ENCODE data around the gene KYAT1. TPM values are rescaled to one million over a fixed set of nuclear protein-coding genes. Genes with fewer than 3 reads are reported as not detected.

Gene KYAT1
- total and polyA plus RNA-seq, 2 of the 13 experiments (the other 11 are each of a cell fraction or from before 2014, with no cell fraction given) = 9.2 to 46.5 TPM

- TF ChIP-seq ZNF614 (CRISPR knock-in tag; IDR thresholded peaks at IDR 0.05; ENCODE audit: borderline replicate concordance) (peak; percentile 64; the same call in 1 of the 2 replicates), GABPA (IDR thresholded peaks at IDR 0.05; ENCODE audit: low read depth, low read length) (peak; percentile 80), GABPA (CRISPR knock-in tag; IDR thresholded peaks at IDR 0.05; ENCODE audit: low read depth) (peak; percentile 93), HNRNPL (IDR thresholded peaks at IDR 0.05; ENCODE audit: low read depth, low read length) (no peak), MXI1 (IDR thresholded peaks at IDR 0.05; ENCODE audit: borderline replicate concordance, low read depth, low read length) (peak; percentile 68; the same call in 1 of the 3 replicates), AGO2 (optimal IDR thresholded peaks at IDR 0.05; ENCODE audit: low read depth, low read length) (peak; percentile 23), SRF (IDR thresholded peaks at IDR 0.05; ENCODE audit: low read depth, low read length) (0 out of 2 replicates have a peak, but pooled peaks have one; percentile 15), ZNF329 (CRISPR knock-in tag; IDR thresholded peaks at IDR 0.05; ENCODE audit: low read depth) (0 out of 2 replicates have a peak, but pooled peaks have one; percentile 28), ZSCAN25 (CRISPR knock-in tag; IDR thresholded peaks at IDR 0.05) (peak; percentile 65), JUN (CRISPR knock-in tag; IDR thresholded peaks at IDR 0.05) (peak; percentile 61; the same call in 1 of the 2 replicates), ZNF383 (CRISPR knock-in tag; IDR thresholded peaks at IDR 0.05; ENCODE audit: borderline replicate concordance) (0 out of 2 replicates have a peak, but pooled peaks have one; percentile 51), CCDC6 (CRISPR knock-in tag; IDR thresholded peaks at IDR 0.05) (peak; percentile 84; the same call in 1 of the 2 replicates), ELF1 (CRISPR knock-in tag; IDR thresholded peaks at IDR 0.05) (peak; percentile 98), CREM (IDR thresholded peaks at IDR 0.05) (peak; percentile 93), CREM (CRISPR knock-in tag; IDR thresholded peaks at IDR 0.05) (peak; percentile 46; the same call in 1 of the 2 replicates), PBX2 (CRISPR knock-in tag; IDR thresholded peaks at IDR 0.05) (no peak), ZNF205 (CRISPR knock-in tag; IDR thresholded peaks at IDR 0.05) (peak; percentile 23; the same call in 1 of the 2 replicates), SSRP1 (CRISPR knock-in tag; IDR thresholded peaks at IDR 0.05) (no peak), TARDBP (CRISPR knock-in tag; IDR thresholded peaks at IDR 0.05) (peak; percentile 60; the same call in 1 of the 2 replicates)
- TF ChIP-seq, protein P1, sequence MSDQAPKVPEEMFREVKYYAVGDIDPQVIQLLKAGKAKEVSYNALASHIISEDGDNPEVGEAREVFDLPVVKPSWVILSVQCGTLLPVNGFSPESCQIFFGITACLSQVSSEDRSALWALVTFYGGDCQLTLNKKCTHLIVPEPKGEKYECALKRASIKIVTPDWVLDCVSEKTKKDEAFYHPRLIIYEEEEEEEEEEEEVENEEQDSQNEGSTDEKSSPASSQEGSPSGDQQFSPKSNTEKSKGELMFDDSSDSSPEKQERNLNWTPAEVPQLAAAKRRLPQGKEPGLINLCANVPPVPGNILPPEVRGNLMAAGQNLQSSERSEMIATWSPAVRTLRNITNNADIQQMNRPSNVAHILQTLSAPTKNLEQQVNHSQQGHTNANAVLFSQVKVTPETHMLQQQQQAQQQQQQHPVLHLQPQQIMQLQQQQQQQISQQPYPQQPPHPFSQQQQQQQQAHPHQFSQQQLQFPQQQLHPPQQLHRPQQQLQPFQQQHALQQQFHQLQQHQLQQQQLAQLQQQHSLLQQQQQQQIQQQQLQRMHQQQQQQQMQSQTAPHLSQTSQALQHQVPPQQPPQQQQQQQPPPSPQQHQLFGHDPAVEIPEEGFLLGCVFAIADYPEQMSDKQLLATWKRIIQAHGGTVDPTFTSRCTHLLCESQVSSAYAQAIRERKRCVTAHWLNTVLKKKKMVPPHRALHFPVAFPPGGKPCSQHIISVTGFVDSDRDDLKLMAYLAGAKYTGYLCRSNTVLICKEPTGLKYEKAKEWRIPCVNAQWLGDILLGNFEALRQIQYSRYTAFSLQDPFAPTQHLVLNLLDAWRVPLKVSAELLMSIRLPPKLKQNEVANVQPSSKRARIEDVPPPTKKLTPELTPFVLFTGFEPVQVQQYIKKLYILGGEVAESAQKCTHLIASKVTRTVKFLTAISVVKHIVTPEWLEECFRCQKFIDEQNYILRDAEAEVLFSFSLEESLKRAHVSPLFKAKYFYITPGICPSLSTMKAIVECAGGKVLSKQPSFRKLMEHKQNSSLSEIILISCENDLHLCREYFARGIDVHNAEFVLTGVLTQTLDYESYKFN (CRISPR knock-in tag; conservative IDR thresholded peaks at IDR 0.05) = 0 out of 2 replicates have a peak, but pooled peaks have one; percentile 41
- TF ChIP-seq, protein P2, sequence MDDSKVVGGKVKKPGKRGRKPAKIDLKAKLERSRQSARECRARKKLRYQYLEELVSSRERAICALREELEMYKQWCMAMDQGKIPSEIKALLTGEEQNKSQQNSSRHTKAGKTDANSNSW (CRISPR knock-in tag; IDR thresholded peaks at IDR 0.05; ENCODE audit: borderline replicate concordance) = 0 out of 2 replicates have a peak, but pooled peaks have one; percentile 60
- TF ChIP-seq, protein P3, sequence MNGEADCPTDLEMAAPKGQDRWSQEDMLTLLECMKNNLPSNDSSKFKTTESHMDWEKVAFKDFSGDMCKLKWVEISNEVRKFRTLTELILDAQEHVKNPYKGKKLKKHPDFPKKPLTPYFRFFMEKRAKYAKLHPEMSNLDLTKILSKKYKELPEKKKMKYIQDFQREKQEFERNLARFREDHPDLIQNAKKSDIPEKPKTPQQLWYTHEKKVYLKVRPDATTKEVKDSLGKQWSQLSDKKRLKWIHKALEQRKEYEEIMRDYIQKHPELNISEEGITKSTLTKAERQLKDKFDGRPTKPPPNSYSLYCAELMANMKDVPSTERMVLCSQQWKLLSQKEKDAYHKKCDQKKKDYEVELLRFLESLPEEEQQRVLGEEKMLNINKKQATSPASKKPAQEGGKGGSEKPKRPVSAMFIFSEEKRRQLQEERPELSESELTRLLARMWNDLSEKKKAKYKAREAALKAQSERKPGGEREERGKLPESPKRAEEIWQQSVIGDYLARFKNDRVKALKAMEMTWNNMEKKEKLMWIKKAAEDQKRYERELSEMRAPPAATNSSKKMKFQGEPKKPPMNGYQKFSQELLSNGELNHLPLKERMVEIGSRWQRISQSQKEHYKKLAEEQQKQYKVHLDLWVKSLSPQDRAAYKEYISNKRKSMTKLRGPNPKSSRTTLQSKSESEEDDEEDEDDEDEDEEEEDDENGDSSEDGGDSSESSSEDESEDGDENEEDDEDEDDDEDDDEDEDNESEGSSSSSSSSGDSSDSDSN (CRISPR knock-in tag; IDR thresholded peaks at IDR 0.05) = peak; percentile 45; the same call in 1 of the 2 replicates
These were observed at the start of gene KYAT1, which contains the start of gene LRRC8A (continued) for GRCh38 chr9:128881884-128882676.
